SU-DHL-6 (cell line): ENCODE measurements around the gene NDUFB1.

Source experiments
- H2AFZ ChIP-seq: fragments of 200-600 bp; sonication (generic); 2 replicates; pipeline ENCODE4 v1.6.1; 2014; ENCODE audit warnings: low read depth, mild to moderate bottlenecking, moderate library complexity, mixed read lengths, antibody characterized with exemption, low read length; ENCODE audit not compliant: severe bottlenecking
- H3F3A ChIP-seq: fragments of 200-600 bp; shearing (Covaris generic); 2 replicates; pipeline ENCODE4 v1.6.0; 2016; ENCODE audit warnings: antibody characterized with exemption, mild to moderate bottlenecking; ENCODE audit not compliant: insufficient read depth
- H3K27ac ChIP-seq: fragments of 200-600 bp; sonication (generic); 2 replicates; pipeline ENCODE4 v1.5.1; 2016; ENCODE audit warnings: low read depth, mild to moderate bottlenecking, low read length, moderate library complexity, mixed read lengths
- H3K27me3 ChIP-seq: fragments of 200-600 bp; sonication (generic), shearing (Covaris generic); 2 replicates; pipeline ENCODE4 v1.6.0; 2014; ENCODE audit warnings: mild to moderate bottlenecking, low read length
- H3K36me3 ChIP-seq: fragments of 200-600 bp; sonication (generic); 2 replicates; pipeline ENCODE4 v1.6.1; 2014; ENCODE audit warnings: mild to moderate bottlenecking, low read length, mixed read lengths
- H3K4me2 ChIP-seq: fragments of 300-600, 200-600 bp; shearing (Covaris generic), sonication (generic); 2 replicates; pipeline ENCODE4 v1.6.0; 2014; ENCODE audit warnings: low read length, low read depth, mild to moderate bottlenecking; ENCODE audit not compliant: poor library complexity, severe bottlenecking
- H3K4me3 ChIP-seq: fragments of 200-600 bp; sonication (generic); 2 replicates; pipeline ENCODE4 v1.5.1; 2014; ENCODE audit warnings: antibody characterized with exemption, low read length, mild to moderate bottlenecking, mixed read lengths; ENCODE audit not compliant: insufficient read depth, poor library complexity, severe bottlenecking
- H3K79me2 ChIP-seq: fragments of 200-600 bp; sonication (generic); 2 replicates; pipeline ENCODE4 v1.6.1; 2014; ENCODE audit warnings: mild to moderate bottlenecking, low read length, moderate library complexity; ENCODE audit not compliant: insufficient read depth
- H3K9ac ChIP-seq: fragments of 200-600 bp; sonication (generic); 2 replicates; pipeline ENCODE4 v1.7.0; 2014; ENCODE audit warnings: mild to moderate bottlenecking, low read length
- H3K9me2 ChIP-seq: fragments of 200-600 bp; sonication (generic); replicated peaks from 2 replicates; pipeline ENCODE4 v1.6.1; 2014; ENCODE audit warnings: low read length; ENCODE audit not compliant: insufficient read depth
- H3K9me3 ChIP-seq: fragments of 200-600 bp; sonication (generic); 2 replicates; pipeline ENCODE4 v1.6.1; 2014; ENCODE audit warnings: low read length, mixed read lengths; ENCODE audit not compliant: insufficient read depth
- H4K20me1 ChIP-seq: fragments of 200-600 bp; sonication (generic); 2 replicates; pipeline ENCODE4 v1.6.1; 2014; ENCODE audit warnings: low read depth, mild to moderate bottlenecking, antibody characterized with exemption, low read length, moderate library complexity, mixed read lengths
- EZH2phosphoT487 ChIP-seq: fragments of 200-600 bp; sonication (generic), shearing (Covaris generic); conservative IDR thresholded peaks from 2 replicates; pipeline ENCODE4 v1.6.1; 2018; ENCODE audit warnings: mild to moderate bottlenecking, antibody characterized with exemption, low read length, moderate library complexity, mixed read lengths
- TF ChIP-seq, protein P1 (sequence below): fragments of 200-600 bp; sonication (generic); IDR thresholded peaks from one replicate; pipeline ENCODE4 v1.5.1; 2017; ENCODE audit warnings: antibody characterized with exemption, mild to moderate bottlenecking, low read length, moderate library complexity; ENCODE audit not compliant: insufficient read depth, poor library complexity, severe bottlenecking

The NDUFB1 gene

GRCh38 chr14:92121207-92121669 is 268 bp downstream of the NDUFB1 start:
- Histone ChIP-seq H4K20me1 (no peaks in the 10 kb centered on the region), H3K9me2 (no peaks in the 10 kb centered on the region), H3K9me3 (no peaks in the 10 kb centered on the region), H3K27me3 (no peaks in the 10 kb centered on the region), H3K36me3 (peaks cover 20% of the 10 kb centered on the region; the same call in 1 of the 2 replicates), H3K79me2 (peaks cover 59% of the 10 kb centered on the region), H3K27ac (peak overlapping the region; percentile 70), H3K9ac (peak overlapping the region; percentile 99), H2AFZ (peak overlapping the region; percentile 92), H3F3A (0 out of 2 replicates have a peak, but pooled peaks cover 6% of the 10 kb centered on the region), H3K4me3 (peak overlapping the region; percentile 71), H3K4me2 (peak overlapping the region; percentile 66)
- no peak for TF ChIP-seq EZH2phosphoT487
- TF ChIP-seq, protein P1, sequence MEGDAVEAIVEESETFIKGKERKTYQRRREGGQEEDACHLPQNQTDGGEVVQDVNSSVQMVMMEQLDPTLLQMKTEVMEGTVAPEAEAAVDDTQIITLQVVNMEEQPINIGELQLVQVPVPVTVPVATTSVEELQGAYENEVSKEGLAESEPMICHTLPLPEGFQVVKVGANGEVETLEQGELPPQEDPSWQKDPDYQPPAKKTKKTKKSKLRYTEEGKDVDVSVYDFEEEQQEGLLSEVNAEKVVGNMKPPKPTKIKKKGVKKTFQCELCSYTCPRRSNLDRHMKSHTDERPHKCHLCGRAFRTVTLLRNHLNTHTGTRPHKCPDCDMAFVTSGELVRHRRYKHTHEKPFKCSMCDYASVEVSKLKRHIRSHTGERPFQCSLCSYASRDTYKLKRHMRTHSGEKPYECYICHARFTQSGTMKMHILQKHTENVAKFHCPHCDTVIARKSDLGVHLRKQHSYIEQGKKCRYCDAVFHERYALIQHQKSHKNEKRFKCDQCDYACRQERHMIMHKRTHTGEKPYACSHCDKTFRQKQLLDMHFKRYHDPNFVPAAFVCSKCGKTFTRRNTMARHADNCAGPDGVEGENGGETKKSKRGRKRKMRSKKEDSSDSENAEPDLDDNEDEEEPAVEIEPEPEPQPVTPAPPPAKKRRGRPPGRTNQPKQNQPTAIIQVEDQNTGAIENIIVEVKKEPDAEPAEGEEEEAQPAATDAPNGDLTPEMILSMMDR: no peak

DNA sequence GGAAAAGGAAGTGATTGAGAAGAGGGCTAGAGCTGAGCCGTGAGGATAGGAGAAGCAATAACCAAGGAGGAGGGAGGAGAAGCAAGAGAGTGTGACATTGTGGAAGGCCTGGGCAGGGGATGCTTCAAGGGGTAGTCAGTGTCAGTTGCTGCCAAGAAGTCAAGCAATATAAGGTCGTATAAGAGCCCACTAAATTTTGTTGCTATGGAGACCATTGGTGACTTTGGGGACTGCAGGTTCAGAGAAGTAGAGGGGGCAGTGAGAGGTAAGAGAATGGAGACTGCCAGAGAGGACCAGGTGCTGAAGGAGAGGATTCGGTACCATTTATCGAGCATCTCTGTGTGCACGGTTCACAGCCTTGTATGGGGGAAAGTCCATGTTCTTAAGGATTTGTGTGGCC is 12.0 kb downstream of the NDUFB1 start:
- H3K27ac ChIP-seq: no peak overlapping the region
- H3F3A ChIP-seq: peaks cover 10% of the 10 kb centered on the region
- H4K20me1 ChIP-seq: no peaks in the 10 kb centered on the region
- TF ChIP-seq, protein P1: no peak
- no peak overlapping the region for H3K4me3 ChIP-seq
- no peak overlapping the region for H2AFZ ChIP-seq
- no peaks in the 10 kb centered on the region for H3K36me3 ChIP-seq
- no peaks in the 10 kb centered on the region for H3K9me2 ChIP-seq
- no peak overlapping the region for H3K9ac ChIP-seq
- no peak overlapping the region for H3K4me2 ChIP-seq
- H3K9me3 ChIP-seq: no peaks in the 10 kb centered on the region
- H3K27me3 ChIP-seq: no peaks in the 10 kb centered on the region
- H3K79me2 ChIP-seq: peaks cover 14% of the 10 kb centered on the region

DNA sequence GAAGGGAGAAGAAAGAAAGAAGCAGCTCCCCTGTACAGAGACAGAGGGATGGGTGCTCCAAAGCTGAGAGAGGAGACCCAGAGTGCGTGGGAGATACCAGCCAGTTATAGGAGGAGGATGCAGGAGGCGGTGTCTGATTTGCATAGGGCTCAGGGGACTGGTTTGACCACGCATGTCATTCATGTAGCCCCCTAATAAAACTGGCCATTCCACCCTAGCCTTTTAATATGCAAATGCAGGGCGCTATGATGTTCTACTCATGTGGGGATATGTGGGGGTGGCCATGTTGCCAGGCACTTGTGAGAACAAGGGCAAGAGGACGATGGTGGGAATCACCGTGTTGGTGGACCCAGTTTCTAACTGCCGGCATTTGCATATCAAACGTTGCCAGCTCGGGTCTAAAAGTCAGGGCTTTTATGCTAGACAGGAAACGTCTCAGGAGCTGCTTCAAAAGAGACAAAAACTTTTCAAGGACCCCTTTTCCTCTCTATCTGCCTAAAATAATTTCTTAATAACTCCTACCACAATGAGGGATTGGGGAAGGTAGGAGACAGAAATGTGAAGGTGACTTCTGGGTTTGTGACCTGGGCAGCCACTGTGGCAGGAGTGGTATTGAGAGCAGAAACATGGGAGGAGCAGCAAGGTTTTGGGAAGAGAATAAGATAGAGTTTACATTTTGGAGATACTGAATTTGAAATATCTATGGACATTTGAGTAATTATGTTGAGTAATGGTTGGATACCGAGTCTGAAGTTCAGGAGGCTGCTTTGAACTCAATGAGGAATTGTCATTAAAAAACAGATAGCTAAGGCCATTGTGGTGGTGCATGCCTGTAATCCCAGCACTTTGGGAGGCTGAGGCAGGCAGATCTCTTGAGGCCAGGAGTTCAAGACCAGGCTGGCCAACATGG is 12.9 kb downstream of the NDUFB1 start:
- H3K9me3 ChIP-seq: no peaks in the 10 kb centered on the region
- peak overlapping the region; percentile 98 for H2AFZ ChIP-seq
- peak overlapping the region; percentile 60 for H3K4me2 ChIP-seq
- TF ChIP-seq, protein P1: no peak
- TF ChIP-seq EZH2phosphoT487: no peak
- H3K9ac ChIP-seq: peak overlapping the region; percentile 35; the same call in 1 of the 2 replicates
- H3K27me3 ChIP-seq: no peaks in the 10 kb centered on the region
- H4K20me1 ChIP-seq: no peaks in the 10 kb centered on the region
- peaks cover 8% of the 10 kb centered on the region for H3F3A ChIP-seq
- H3K36me3 ChIP-seq: no peaks in the 10 kb centered on the region
- H3K27ac ChIP-seq: peak overlapping the region; percentile 70
- peak overlapping the region; percentile 5 for H3K4me3 ChIP-seq
- H3K9me2 ChIP-seq: no peaks in the 10 kb centered on the region
- H3K79me2 ChIP-seq: peaks cover 16% of the 10 kb centered on the region
